Retina (tissue), 1 donor: ENCODE measurements around the gene TXLNB.

Source experiments
- DNase-seq: peaks from one replicate; pipeline ENCODE4 v3.0.0-alpha.2; 2016

The TXLNB gene

DNA sequence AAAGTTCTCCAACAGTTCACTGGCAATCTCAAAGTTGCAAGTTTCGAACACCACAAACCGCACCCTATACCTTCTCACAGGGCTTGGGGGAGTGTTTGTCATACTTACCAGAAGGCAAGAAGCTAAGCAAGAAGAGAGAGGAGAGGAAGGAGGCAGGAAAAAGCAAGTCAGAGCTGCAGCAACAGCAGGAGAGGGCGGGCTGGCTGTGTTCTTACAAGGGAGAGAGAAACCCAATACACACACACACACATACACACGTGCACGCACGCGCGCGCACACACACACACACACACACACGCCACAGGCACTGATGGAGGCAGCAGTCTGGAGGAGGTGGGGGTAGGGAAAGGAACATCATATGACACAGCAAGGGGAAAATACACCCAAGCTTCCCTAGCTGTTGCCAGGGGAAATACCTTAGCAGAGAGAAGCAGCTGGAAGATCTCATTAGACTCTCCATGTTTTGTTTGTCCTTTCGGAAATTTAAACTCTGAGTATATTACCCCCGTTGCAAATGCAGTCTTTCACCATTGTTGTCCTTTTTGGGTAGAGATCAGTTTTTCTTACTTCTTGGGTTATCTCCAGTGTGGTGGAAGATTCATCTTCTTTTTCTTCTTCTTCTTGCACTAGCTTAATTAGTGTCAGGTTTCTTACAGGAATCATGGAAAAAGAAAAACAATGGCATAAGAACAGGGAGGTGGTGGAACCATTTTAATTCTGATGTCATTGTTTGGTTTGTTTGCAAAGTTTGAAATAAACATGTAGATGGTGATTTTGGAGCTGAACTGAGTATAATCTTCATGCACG is at the start of gene TXLNB:
TXLNB (minus strand) TSS at position 186 of the 807 bp plus-strand sequence. CDS start 3,099 bp downstream, outside the sequence.
- DNase-seq, result peak; percentile 60

DNA sequence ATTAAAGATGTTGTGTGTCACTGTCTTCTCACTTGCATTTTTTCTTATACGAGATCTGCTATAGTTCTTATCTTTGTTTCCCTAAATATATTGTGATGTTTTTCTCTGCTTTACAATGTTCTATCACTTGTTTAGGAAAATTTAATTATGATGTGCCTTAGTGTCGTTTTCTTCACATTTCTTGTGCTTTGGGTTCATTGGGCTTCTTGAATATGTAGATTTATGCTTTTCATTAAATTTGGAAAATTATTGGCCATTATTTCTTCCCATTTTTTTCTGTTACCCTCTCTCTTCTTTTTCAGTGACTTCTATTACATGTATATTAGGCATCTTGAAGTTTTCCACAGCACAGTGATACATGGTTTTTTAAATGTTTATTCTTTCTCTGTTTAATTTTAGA is 49.3 kb upstream of the TXLNB start:
- DNase-seq, result no peak

DNA sequence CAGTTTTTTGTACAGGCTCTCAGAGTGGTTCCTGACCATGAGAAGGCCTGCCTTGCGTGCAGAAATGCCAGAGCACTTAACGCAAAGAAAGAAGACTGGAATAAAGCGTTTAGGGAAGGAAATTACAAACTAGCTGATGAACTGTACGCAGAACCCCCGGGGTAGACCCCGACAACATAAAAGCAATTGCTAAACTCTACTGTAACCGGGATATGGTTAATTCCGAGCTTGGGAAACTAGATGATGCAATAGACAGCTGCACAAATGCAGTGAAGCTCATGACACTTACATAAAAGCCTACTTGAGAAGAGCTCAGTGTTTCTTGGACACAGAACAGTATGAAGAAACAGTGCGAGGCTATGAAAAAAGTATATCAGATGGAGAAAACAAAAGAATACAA is 47.0 kb upstream of the TXLNB start:
- no peak for DNase-seq

DNA sequence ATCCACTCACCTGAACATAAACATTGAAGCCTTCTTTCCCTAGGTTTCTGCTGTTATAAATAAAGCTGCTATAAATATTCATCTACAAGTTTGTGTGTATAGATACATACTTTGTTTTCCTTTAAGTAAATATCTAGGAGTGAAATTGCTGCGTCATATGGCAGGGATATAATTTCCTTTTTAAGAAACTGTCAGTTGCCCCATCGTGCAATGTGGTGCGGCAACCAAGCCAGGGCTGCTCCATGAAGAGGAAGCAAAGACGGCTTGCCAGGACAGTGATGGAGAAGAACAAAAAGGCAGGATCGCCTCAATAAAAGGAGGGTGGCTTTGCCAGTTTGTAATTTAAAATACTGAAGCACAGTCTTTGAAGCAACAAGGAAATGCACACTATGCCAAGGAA is 46.0 kb upstream of the TXLNB start:
- no peak for DNase-seq

DNA sequence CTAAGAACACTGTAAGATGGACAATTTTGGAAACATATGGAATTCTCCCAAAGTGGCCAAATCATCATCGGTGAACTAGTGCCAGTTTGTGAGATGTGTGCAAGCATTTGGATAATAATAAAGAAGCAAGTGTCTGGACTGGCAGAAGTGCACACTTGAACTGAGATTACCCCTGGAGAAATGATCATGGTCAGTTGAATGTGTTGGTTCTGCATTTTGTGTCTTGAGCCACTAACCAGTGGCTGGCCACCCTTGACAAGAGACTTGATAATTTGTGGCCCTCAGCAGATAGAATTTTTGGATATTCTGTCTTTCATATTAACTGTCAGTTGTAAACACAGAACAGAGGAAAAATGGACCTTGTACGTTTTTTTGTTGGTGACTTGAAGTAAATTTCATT is 45.2 kb upstream of the TXLNB start:
- DNase-seq, result no peak

DNA sequence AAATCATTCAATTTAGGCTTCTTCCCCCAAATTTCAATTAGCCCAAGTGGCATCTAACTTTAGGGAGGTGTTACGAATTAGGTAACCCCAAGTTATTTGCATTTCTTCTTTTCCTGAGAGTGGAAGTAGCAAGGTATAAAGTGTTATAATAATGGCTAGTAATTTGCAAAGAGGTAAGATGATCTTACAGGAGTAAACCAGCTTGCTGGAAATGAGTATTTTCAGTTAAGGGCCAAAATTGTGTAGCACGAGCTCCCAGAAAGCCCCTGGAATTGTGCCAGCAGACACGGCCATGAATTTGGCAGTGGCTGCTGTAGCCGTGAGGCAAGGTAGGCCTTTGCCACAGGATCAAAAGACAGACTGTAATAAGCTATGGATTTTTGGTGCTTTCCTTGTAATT is 44.7 kb upstream of the TXLNB start:
- no peak for DNase-seq

DNA sequence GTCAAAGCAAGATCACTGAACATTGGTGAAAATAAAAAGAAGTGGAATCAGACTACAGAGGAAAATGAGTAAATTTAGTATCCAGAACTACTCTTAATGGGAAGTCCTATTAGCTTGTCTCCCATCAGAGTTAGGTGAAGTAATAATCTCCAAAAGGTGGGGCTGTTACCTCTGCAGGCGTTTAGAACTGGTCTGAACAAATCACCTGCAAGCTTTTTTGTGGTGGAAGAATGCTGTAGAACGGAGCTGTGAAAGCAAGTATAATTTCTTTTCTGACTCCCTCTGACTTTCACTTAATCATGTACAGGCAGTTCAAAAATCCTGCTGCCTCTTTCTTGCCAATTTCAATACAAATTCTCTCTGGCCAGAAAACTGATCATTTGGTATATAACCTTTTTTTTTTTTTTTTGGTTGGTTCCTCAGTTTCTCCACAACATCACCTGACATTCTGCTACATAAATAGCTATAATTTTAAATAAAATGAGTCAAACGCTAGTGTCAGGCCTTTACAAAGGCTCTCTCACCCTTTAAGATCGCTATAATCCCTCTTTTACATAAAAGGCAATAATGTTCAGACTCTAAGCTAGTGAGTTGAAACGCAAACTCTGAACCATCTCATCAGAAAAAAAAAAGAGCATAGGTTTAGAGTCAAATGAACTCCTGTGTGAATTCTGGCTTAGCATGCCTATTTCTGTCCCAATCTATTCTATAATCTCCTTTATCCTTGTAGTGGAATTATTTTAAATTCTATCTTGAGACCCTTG is 43.8 kb upstream of the TXLNB start:
- no peak for DNase-seq

DNA sequence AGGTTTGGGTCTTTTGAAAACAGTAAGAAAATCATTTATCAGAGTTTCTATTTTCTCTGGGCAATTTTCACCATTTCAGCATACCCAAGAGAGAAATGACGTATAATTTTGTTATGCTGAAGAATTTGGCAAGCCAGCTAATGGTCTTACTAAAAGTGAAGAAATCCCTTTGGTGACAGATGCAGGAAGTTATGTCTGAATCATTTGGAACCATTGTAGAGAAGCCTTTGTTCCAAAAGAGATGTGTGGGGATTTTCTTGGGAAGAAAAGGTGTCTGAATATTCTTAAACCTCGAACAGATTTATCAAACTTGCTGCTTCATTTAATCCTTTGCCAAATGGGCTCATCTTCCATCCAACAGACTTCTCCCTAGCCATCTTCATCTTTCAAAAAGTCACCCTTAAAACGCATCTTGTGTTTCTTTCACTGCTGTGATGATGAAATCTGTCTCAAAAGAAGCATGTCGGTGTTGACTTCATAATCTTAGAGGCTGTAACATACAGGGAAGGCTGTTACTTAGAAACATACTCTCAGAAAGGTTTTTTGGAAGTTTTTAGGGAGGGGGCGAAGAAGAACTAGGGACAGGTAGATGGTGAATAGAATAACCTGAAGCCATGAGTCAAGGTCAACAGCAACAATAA is 43.1 kb upstream of the TXLNB start:
- DNase-seq, result no peak

DNA sequence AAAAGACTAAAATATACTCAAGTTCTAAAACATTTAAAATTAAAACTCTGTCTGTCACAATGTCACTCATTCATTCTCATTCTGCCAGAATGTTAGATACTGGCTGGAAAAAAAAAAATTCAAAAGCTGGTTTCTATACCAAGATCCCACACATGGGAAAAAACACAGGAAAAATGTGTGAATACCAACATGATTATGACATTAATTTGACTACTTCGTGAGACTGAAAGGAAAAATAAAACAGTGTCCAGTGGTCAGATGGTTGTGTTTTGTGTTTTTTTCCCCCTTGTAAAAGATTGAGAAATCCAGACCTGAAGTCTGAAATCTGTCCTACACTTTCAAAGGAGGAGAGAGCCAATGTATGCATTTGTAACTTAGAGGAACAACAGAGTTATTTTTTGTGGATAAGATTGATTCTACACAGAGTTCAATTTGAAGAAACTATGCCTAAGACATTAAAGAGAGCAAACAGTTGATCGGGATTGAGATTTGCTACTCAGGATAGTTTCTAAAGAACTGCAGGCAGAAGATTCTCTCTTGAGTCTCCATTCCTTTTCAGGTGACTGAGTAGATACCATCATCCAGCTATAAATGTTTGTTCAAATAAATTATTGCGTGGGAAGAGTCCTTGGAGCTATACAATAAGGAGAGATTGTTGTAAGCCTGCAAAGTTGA is 39.2 kb upstream of the TXLNB start:
- no peak for DNase-seq

DNA sequence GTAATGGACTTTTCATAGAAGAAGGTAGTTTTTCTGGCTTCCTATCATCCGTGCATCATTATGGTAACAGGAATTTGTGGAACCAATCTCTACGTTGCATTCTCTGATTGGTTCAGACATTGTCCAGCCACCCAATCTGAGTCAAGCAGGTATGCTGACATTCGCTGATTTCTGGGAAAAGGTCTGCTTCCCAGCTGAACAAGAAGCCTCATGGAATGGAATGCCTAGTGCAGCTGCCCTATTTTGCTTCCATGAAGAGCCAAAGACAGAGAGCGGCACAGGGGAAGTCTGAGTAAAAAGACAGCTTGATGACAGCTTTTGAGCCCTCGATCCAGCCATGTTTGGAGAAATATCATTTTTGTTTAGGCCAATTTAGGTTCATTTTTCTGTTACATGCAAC is 38.5 kb upstream of the TXLNB start:
- no peak for DNase-seq

DNA sequence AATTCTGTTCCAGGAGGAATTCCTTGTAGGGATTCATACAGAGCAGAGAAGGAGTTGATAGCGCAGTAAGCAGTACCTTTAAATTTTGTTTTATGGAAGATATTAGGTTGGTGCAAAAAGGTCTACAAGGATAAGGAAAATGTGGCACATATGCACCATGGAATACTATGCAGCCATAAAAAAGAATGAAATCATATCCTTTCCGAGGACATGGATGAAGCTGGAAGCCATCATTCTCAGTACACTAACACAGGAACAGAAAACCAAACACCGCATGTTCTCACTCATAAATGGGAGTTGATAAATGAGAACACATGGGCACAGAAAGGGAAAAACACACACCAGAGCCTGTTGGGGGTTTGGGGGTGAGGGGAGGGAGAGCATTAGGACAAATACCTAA is 37.4 kb upstream of the TXLNB start:
- DNase-seq, result no peak

DNA sequence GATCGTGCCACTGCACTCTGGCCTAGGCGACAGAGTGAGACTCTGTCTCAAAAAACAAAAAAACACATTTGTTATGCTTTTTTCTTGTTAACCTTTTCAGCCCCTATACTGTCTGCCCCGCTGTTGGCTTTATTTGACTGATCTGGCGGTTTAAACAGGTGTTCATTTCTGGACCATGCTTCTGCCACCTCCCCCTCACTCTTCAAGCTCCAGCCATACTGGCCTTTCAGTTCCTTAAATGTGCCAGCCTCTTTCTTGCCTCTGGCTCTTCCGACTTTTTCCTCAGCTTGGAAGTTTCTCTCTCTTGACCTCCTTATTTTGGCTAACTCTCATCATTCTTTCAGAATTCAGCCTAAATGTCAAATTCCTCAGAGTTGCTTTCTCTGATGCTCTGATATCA is 35.2 kb upstream of the TXLNB start:
- DNase-seq, result no peak

DNA sequence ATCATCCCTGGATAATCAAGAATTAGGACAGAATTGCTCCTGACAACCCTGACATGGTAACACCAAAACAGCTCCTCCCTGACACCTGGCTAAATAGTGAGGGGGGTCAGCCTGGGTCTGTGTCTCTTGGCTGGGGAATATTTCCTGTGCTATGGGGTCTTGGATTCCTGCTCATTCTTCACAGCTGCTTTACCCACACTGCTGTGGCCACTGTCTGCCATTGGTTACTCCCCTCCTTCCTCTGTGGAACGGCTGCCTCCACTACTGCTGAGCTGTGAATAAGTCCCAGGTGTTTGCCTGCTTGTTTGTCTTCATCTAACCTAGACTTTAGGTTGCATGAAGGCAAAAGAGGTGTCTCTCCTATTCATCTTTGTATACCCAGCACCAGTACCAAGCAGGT is 33.9 kb upstream of the TXLNB start:
- no peak for DNase-seq

DNA sequence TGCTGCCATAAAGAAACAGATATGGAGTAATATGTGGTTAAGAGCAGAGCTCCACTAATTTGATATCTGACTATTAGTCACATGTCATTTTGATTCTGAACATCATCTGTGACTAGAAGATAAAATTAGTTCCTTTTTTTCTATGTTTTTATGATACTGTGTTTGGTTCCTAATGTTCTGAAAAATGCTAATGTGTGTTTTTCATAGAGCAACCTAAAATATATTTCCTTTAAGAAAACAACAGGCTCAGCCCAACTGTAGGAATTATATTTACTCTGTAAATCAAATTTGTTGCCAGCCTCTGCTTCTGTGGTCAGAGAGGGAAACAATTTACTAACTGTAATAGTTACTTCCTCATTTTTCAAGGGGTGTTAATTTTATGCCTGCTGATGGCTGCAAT is 33.3 kb upstream of the TXLNB start:
- no peak for DNase-seq

DNA sequence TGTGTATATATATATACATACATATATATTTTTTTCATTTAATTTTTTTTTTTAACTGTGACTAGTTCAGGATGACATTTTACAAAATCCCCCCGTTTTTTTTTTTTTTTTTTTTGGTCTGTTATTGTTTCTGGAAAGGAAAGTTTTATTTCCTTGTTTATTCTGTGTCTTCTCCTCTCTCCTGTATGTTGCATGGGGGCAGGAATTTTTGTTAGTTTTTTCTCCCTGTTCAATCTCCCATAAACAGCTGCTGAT is 32.4 kb upstream of the TXLNB start:
- no peak for DNase-seq

DNA sequence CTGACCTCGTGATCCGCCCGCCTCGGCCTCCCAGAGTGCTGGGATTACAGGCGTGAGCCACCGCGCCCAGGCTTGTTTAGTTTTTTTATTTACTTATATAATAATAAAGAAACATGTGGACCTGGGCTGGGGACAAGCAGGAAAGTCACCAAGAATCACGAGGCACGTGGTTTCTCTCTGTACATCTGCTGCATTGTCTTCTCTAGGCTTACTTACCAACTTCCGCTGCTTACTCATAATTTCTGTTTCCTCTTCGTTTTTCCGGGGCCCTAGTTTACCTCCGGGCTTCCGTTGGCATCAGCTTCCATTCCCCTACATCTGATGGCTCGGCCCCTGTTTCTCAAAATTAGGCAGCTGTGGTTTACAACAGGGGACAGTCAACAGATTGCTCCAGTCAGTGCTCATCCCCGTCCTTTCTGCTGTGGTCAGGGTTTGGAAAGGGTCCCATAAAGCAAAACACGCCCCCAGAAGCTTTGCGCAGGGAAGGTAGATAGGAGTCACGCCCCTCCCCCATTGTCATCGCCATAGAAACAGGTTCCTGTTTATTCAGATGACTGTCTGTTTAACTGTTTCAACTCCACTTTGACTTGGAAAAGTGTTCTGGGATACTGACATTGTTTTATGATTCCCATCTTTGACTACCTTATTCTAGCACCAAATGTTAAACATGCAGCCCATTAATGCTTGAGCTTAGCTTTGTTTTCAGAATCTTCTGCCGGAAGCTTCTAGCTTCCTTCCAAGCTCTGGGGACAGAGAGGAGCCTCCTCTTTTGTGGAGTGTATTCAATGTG is 31.9 kb upstream of the TXLNB start:
- DNase-seq, result no peak

DNA sequence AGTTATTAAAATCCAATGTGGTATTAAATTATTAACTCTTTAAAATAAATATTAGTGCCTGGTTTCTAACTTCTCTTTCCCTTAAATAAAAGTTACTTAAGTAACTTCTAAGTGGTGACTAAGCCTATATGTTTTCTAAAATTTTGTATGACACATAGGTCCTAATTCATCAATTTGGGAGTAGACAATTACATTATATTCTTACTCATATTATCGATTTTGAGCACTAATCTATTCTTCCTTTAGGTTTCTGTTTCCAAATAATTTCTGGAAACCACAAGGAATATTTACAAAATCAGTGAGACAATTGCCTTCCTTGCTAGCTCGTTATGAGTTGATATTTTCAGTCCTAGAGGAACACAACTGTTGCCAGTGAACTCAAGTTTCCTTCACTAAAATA is 28.3 kb upstream of the TXLNB start:
- DNase-seq, result no peak

DNA sequence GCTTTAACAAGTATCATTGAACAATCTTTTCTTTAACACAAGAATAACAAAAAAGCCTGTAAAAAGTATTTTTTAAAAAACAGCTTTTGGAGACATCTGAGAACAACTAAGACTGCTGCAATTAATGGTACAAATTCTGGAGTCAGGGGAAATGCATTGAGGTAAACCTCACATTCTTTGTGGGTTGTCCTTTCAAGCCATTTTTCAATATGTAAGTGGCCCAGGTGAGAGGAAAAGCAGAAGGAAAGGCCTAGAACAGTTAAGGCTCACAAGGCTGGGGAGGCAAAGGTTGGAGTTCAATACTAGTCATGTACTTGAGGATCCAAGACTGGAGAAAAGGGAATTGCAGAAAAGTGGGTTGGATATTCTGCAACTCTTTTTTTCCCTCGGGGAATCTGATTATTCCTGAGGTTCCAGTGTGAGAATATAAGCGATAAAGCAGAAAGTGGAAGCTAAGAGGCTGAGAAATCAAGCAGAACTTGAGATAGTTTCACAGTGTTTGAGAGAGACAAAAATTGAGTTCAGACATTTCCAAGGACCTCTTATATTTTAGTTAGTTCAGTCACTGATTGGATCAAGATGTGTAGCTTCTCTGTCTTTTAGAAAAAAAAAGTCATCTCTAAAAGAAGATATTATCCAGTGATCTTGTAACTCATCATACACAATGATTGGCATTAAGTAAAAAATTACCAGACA is 25.0 kb upstream of the TXLNB start:
- no peak for DNase-seq

DNA sequence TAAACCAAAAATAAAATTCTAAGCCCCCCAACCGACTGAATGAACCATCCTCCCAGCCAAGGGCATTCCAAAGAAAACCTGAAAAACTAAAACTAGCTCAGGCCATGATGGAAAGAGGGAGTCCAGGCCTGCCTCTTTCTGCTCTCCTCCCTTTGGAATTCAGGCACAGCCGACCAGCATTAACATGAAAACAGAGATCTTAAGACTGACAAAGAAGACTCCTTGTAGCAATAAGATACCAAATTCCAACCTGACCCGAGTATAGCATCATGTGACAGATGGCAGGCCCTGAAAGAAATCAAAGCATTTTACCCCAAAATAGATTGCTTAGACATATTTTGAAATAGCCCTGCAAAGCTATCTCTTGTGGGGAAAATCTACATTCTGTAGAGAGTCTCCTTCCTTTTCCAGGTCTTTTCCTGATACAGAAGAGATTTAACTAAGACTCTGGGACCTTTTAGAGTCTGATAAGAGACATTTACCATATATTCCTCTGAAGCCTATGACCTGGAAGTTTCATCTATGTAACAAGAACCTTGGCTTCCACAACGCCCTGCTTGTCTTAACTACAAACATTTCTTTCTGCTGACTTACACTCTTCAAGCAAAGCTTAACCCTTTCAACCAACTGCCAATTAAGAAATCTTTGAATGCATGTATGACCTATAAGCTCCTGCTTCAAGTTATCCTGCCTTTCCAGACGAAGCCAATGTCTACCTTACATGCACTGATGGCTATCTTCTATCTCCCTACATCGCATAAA is 22.2 kb upstream of the TXLNB start:
- no peak for DNase-seq

DNA sequence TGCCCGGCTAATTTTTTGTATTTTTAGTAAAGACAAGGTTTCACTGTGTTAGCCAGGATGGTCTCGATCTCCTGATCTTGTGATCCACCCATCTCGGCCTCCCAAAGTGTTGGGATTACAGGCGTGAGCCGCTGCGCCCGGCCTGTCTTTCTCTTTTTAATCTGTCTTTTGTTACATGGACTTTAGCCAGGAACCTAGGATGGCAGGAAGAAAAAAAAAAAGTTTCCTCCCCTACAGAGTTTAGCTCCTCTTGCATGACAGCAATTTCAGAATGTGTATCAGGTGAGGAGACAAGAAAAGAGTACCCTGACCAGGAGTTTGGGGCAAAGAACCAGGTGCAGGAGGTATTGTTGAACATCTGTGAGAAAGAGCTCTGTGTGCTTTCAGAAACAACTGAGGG is 21.4 kb upstream of the TXLNB start:
- DNase-seq, result no peak

DNA sequence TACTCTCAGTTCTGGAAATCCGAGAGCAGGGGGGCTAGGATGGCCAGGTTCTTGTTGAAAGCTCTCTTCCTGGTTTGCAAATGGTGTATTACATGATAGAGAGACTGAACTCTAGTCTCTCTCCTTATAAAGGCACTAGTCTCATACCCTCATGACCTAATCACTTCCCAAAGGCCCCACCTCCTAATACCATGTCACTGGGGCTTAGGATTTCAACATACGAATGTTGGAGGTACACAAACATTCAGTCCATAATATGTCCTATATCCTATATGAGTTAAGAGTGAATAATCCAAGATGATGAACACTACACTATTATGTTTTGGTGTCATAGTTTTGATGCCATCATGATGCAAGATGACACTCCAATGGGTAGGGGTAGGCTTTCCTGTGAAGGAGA is 20.0 kb upstream of the TXLNB start:
- no peak for DNase-seq
